SK-N-SH (cell line): Measurements from ENCODE around the gene SLC32A1. TPM values are rescaled to one million over a fixed set of nuclear protein-coding genes. Genes with fewer than 3 reads are reported as not detected.

Source experiments
- CTCF ChIA-PET: fragments of 300-600, 350-600 bp; formaldehyde crosslinking; extraction: SDS; loops from one replicate; lab custom pipeline; 2021; lab: Yijun Ruan, JAX
- POLR2A ChIA-PET: fragments of 350-600 bp; sonication (Branson Sonifier 250); formaldehyde crosslinking; extraction: SDS; loops from one replicate; lab custom pipeline; 2020; ENCODE audit warnings: antibody characterized with exemption, inconsistent platforms; lab: Yijun Ruan, JAX
- DNase-seq: peaks from one replicate; pipeline ENCODE4 v3.0.0; 2012
- H2AFZ ChIP-seq: fragments of 200-600 bp; sonication (generic); 2 replicates; pipeline ENCODE4 v1.8.1; 2016; ENCODE audit warnings: antibody characterized with exemption, mild to moderate bottlenecking, low read depth
- H3F3A ChIP-seq: fragments of 200-600 bp; sonication (generic); replicated peaks from 2 replicates; pipeline ENCODE3; 2016; ENCODE audit warnings: antibody characterized with exemption, mild to moderate bottlenecking; ENCODE audit not compliant: insufficient read depth
- H3K27ac ChIP-seq, 2 experiments: fragments of 200-500 bp in 1 of 2; fragments of 200-600 bp in 1 of 2; sonication (Bioruptor generic) in 1 of 2; sonication (generic), shearing (Covaris generic) in 1 of 2; 2 replicates each; pipeline versions ENCODE4 v1.5.1 to v1.6.1; 2014 to 2016; ENCODE audit warnings: low read depth in 2 of 2, inconsistent platforms in 1 of 2, low read length in 1 of 2, mild to moderate bottlenecking in 1 of 2, mixed read lengths in 1 of 2
- H3K27me3 ChIP-seq: fragments of 200-600 bp; sonication (generic), shearing (Covaris generic); 2 replicates; pipeline ENCODE4 v1.6.1; 2016; ENCODE audit warnings: mixed run types; ENCODE audit not compliant: insufficient read depth
- H3K36me3 ChIP-seq, 2 experiments: fragments of 200-500 bp in 1 of 2; fragments of 200-600 bp in 1 of 2; sonication (Bioruptor generic) in 1 of 2; sonication (generic) in 1 of 2; replicated peaks in 1 of 2; 2 replicates each; pipeline versions ENCODE3 to v1.5.1; 2014 to 2016; ENCODE audit warnings: low read length in 1 of 2, mild to moderate bottlenecking in 1 of 2; ENCODE audit not compliant: insufficient read depth in 2 of 2, control insufficient read depth in 1 of 2
- H3K4me1 ChIP-seq, 2 experiments: fragments of 200-500 bp in 1 of 2; fragments of 200-600 bp in 1 of 2; sonication (Bioruptor generic) in 1 of 2; sonication (generic), shearing (Covaris generic) in 1 of 2; 2 replicates each; pipeline versions ENCODE4 v1.5.1 to v1.6.1; 2014 to 2016; ENCODE audit warnings: low read depth in 1 of 2, low read length in 1 of 2, mixed run types in 1 of 2; ENCODE audit not compliant: insufficient read depth in 2 of 2, control insufficient read depth in 1 of 2
- H3K4me2 ChIP-seq: fragments of 200-600 bp; sonication (generic), shearing (Covaris generic); 2 replicates; pipeline ENCODE4 v1.6.1; 2017; ENCODE audit warnings: mixed run types
- H3K4me3 ChIP-seq, 2 experiments: fragments of 200-500 bp in 1 of 2; fragments of 200-600 bp in 1 of 2; sonication (Bioruptor generic) in 1 of 2; sonication (generic), shearing (Covaris generic) in 1 of 2; 2 replicates each; pipeline versions ENCODE4 v1.5.1 to v1.8.1; 2014 to 2016; ENCODE audit warnings: low read depth in 2 of 2, inconsistent platforms in 1 of 2, low read length in 1 of 2, mild to moderate bottlenecking in 1 of 2, mixed read lengths in 1 of 2, moderate library complexity in 1 of 2
- H3K79me2 ChIP-seq: fragments of 200-600 bp; sonication (generic); 2 replicates; pipeline ENCODE4 v1.8.1; 2017; ENCODE audit warnings: mild to moderate bottlenecking; ENCODE audit not compliant: insufficient read depth
- H3K9ac ChIP-seq: fragments of 200-600 bp; sonication (generic); 2 replicates; pipeline ENCODE4 v1.6.1; 2017; ENCODE audit warnings: mixed run types
- H3K9me2 ChIP-seq: fragments of 200-600 bp; sonication (generic); 2 replicates; pipeline ENCODE4 v1.6.1; 2017; ENCODE audit warnings: mixed run types
- H3K9me3 ChIP-seq: fragments of 200-600 bp; sonication (generic); 2 replicates; pipeline ENCODE4 v1.6.1; 2017; ENCODE audit warnings: mixed run types, mild to moderate bottlenecking, moderate library complexity
- H4K20me1 ChIP-seq: fragments of 200-600 bp; sonication (generic); 2 replicates; pipeline ENCODE4 v1.6.1; 2017; ENCODE audit warnings: mild to moderate bottlenecking, mixed run types; ENCODE audit not compliant: insufficient read depth
- EP300 ChIP-seq, 2 experiments: IDR thresholded peaks; 2 replicates each; pipeline versions ENCODE4 v1.4.0 to v1.6.1; 2012; ENCODE audit warnings: borderline replicate concordance in 1 of 2, low read depth in 1 of 2, low read length in 1 of 2
- GABPA ChIP-seq: IDR thresholded peaks from 2 replicates; pipeline ENCODE4 v1.4.0; 2012; ENCODE audit warnings: low read depth, mild to moderate bottlenecking
- JUND ChIP-seq: IDR thresholded peaks from 2 replicates; pipeline ENCODE4 v1.4.0; 2012
- NFIC ChIP-seq: IDR thresholded peaks from 2 replicates; pipeline ENCODE4 v1.4.0; 2012; ENCODE audit warnings: borderline replicate concordance
- RAD21 ChIP-seq: IDR thresholded peaks from 2 replicates; pipeline ENCODE4 v1.6.1; 2012; ENCODE audit warnings: mild to moderate bottlenecking, low read length
- RCOR1 ChIP-seq: fragments of 150-350 bp; IDR thresholded peaks from 2 replicates; pipeline ENCODE4 v1.6.1; 2017; ENCODE audit warnings: antibody characterized with exemption, low read length
- RXRA ChIP-seq: IDR thresholded peaks from 2 replicates; pipeline ENCODE4 v1.4.0; 2012; ENCODE audit warnings: low read depth, mild to moderate bottlenecking, borderline replicate concordance
- SIN3A ChIP-seq: IDR thresholded peaks from 2 replicates; pipeline ENCODE4 v1.6.1; 2012; ENCODE audit warnings: low read depth, mild to moderate bottlenecking, low read length, moderate library complexity, borderline replicate concordance
- SMC3 ChIP-seq: IDR thresholded peaks from 2 replicates; pipeline ENCODE4 v1.6.1; 2012; ENCODE audit warnings: low read depth, low read length, improper control_type of control experiment
- WGBS: methylation state at CpG from one replicate; pipeline ENCODE4 v1.1.6; 2017; ENCODE audit warnings: low lambda C conversion rate; 5-methylcytosine and 5-hydroxymethylcytosine counted together
- polyA plus RNA-seq, 3 experiments: library from polyadenylated mRNA; depleted of rRNA; stranded (reverse); fragments of >200 nt; gene quantifications; 2 replicates each; pipeline ENCODE4 v1.2.3, GENCODE V29; 2012
- TF ChIP-seq, protein P1 (sequence below): IDR thresholded peaks from 2 replicates; pipeline ENCODE4 v1.4.0; 2012; ENCODE audit warnings: low read depth
- TF ChIP-seq, protein P2 (sequence below): IDR thresholded peaks from 2 replicates; pipeline ENCODE4 v1.4.0; 2012; ENCODE audit warnings: low read depth, borderline replicate concordance
- TF ChIP-seq, protein P3 (sequence below): IDR thresholded peaks from 2 replicates; pipeline ENCODE4 v1.4.0; 2012; ENCODE audit warnings: low read depth, borderline replicate concordance
- TF ChIP-seq, protein P4 (sequence below): IDR thresholded peaks from 2 replicates; pipeline ENCODE4 v1.6.1; 2012; ENCODE audit warnings: mild to moderate bottlenecking, low read depth, low read length, moderate library complexity
- TF ChIP-seq, protein P5 (sequence below): fragments of 200-600 bp; sonication (generic); IDR thresholded peaks from 2 replicates; pipeline ENCODE4 v1.6.1; 2017; ENCODE audit warnings: antibody characterized with exemption, mild to moderate bottlenecking, moderate library complexity
- TF ChIP-seq, protein P6 (sequence below): fragments of 150-350 bp; IDR thresholded peaks from 2 replicates; pipeline ENCODE4 v1.6.1; 2017; ENCODE audit warnings: antibody characterized with exemption, low read length, low read depth, borderline replicate concordance

The SLC32A1 gene
- polyA plus RNA-seq, 1 of the 3 experiments (the other 2 are of a cell fraction): not detected

DNA sequence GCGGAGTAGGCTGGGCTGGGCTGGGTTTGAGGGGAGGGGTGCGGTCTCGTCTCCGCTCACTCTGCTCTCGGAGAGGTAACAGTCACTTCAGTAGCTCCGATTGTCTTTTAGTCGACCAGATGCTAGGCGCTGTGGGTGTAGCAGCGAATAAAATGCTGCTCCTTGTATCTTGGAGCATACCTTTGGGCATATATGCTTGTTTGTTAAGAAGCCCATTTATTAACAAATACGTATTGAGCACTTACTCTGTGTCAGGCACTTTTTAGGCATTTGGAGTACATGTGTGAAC lies 24.5 kb downstream of the SLC32A1 start (continued):
- TF ChIP-seq NFIC (no peak), JUND (no peak), SIN3A (no peak)
- TF ChIP-seq, protein P1, sequence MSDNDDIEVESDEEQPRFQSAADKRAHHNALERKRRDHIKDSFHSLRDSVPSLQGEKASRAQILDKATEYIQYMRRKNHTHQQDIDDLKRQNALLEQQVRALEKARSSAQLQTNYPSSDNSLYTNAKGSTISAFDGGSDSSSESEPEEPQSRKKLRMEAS: no peak

DNA sequence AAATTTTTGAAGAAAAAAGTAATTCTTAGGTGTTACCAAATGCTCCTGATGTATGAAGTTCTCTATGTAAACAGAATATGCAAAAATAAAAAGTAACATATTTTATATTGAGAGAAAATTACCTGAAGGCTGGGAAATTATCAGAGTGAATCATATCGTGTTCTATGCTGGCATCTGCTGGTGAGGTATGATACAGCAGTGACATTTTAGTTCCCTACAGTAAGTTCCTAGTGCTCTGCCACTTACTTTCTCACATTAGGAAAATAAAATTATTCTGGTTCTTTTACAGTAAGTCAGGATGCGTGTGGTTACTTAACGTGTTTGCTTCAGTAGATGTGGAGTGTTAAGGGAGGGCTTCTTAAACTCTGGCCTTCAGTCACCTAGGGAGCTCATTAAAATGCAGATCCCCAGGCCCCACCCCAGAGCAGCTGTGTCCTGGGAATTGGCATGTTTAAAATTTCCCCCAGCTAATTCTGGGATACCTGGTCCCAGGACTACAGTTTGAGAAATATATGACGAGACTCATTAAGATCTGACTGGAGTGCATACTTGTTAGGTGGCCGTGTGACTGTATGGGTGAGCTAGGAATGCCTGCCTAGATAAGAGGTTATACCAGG lies 27.2 kb downstream of the SLC32A1 start:
- Histone ChIP-seq H3K79me2 (peaks cover 15% of the 10 kb centered on the region), H3K9ac (no peak overlapping the region), H3K4me1 (peaks cover 0 to 14% of the 10 kb centered on the region in 2 experiments; a peak in 2 of 4 replicates), H3K27me3 (no peaks in the 10 kb centered on the region), H3K4me3 (peak overlapping the region in 1 of 2 experiments; percentile 31; a peak in 1 of 4 replicates), H3F3A (no peaks in the 10 kb centered on the region), H4K20me1 (peaks cover 6% of the 10 kb centered on the region; the same call in 1 of the 2 replicates), H3K9me3 (no peaks in the 10 kb centered on the region), H3K27ac (no peak overlapping the region), H3K9me2 (no peaks in the 10 kb centered on the region), H3K36me3 (peaks cover 34 to 47% of the 10 kb centered on the region in 2 experiments), H2AFZ (no peak overlapping the region), H3K4me2 (no peak overlapping the region)
- POLR2A ChIA-PET: no interaction called here
- CTCF ChIA-PET: interaction anchor here (0.5 to 15.8 kb wide), 34 partner anchors 11 to 298 kb away, joined by 3 to 321 read pairs (median 5); partner anchors contain the start of genes FAM83D, PPP1R16B and SLC32A1
- WGBS: 53% methylated on average over 5 of the region's 5 CpGs
- peak; percentile 60 for DNase-seq
- TF ChIP-seq, protein P2, sequence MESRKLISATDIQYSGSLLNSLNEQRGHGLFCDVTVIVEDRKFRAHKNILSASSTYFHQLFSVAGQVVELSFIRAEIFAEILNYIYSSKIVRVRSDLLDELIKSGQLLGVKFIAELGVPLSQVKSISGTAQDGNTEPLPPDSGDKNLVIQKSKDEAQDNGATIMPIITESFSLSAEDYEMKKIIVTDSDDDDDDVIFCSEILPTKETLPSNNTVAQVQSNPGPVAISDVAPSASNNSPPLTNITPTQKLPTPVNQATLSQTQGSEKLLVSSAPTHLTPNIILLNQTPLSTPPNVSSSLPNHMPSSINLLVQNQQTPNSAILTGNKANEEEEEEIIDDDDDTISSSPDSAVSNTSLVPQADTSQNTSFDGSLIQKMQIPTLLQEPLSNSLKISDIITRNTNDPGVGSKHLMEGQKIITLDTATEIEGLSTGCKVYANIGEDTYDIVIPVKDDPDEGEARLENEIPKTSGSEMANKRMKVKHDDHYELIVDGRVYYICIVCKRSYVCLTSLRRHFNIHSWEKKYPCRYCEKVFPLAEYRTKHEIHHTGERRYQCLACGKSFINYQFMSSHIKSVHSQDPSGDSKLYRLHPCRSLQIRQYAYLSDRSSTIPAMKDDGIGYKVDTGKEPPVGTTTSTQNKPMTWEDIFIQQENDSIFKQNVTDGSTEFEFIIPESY: no peak
- TF ChIP-seq SMC3: peak; percentile 69
- TF ChIP-seq EP300 (IDR thresholded peaks at IDR 0.05; ENCODE audit: borderline replicate concordance in 1 of 2, low read depth in 1 of 2, low read length in 1 of 2): no peak
- TF ChIP-seq, protein P3, sequence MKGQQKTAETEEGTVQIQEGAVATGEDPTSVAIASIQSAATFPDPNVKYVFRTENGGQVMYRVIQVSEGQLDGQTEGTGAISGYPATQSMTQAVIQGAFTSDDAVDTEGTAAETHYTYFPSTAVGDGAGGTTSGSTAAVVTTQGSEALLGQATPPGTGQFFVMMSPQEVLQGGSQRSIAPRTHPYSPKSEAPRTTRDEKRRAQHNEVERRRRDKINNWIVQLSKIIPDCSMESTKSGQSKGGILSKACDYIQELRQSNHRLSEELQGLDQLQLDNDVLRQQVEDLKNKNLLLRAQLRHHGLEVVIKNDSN: no peak
- TF ChIP-seq RXRA: no peak
- TF ChIP-seq RCOR1: no peak
- TF ChIP-seq, protein P4, sequence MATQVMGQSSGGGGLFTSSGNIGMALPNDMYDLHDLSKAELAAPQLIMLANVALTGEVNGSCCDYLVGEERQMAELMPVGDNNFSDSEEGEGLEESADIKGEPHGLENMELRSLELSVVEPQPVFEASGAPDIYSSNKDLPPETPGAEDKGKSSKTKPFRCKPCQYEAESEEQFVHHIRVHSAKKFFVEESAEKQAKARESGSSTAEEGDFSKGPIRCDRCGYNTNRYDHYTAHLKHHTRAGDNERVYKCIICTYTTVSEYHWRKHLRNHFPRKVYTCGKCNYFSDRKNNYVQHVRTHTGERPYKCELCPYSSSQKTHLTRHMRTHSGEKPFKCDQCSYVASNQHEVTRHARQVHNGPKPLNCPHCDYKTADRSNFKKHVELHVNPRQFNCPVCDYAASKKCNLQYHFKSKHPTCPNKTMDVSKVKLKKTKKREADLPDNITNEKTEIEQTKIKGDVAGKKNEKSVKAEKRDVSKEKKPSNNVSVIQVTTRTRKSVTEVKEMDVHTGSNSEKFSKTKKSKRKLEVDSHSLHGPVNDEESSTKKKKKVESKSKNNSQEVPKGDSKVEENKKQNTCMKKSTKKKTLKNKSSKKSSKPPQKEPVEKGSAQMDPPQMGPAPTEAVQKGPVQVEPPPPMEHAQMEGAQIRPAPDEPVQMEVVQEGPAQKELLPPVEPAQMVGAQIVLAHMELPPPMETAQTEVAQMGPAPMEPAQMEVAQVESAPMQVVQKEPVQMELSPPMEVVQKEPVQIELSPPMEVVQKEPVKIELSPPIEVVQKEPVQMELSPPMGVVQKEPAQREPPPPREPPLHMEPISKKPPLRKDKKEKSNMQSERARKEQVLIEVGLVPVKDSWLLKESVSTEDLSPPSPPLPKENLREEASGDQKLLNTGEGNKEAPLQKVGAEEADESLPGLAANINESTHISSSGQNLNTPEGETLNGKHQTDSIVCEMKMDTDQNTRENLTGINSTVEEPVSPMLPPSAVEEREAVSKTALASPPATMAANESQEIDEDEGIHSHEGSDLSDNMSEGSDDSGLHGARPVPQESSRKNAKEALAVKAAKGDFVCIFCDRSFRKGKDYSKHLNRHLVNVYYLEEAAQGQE: no peak
- no peak for TF ChIP-seq NFIC
- TF ChIP-seq GABPA: no peak
- TF ChIP-seq, protein P5, sequence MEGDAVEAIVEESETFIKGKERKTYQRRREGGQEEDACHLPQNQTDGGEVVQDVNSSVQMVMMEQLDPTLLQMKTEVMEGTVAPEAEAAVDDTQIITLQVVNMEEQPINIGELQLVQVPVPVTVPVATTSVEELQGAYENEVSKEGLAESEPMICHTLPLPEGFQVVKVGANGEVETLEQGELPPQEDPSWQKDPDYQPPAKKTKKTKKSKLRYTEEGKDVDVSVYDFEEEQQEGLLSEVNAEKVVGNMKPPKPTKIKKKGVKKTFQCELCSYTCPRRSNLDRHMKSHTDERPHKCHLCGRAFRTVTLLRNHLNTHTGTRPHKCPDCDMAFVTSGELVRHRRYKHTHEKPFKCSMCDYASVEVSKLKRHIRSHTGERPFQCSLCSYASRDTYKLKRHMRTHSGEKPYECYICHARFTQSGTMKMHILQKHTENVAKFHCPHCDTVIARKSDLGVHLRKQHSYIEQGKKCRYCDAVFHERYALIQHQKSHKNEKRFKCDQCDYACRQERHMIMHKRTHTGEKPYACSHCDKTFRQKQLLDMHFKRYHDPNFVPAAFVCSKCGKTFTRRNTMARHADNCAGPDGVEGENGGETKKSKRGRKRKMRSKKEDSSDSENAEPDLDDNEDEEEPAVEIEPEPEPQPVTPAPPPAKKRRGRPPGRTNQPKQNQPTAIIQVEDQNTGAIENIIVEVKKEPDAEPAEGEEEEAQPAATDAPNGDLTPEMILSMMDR: peak; percentile 75
- peak; percentile 89 for TF ChIP-seq RAD21
- TF ChIP-seq, protein P1: no peak
- TF ChIP-seq, protein P6, sequence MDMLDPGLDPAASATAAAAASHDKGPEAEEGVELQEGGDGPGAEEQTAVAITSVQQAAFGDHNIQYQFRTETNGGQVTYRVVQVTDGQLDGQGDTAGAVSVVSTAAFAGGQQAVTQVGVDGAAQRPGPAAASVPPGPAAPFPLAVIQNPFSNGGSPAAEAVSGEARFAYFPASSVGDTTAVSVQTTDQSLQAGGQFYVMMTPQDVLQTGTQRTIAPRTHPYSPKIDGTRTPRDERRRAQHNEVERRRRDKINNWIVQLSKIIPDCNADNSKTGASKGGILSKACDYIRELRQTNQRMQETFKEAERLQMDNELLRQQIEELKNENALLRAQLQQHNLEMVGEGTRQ: no peak
